ENCODE data around the gene NR1I3.

The NR1I3 gene

DNA sequence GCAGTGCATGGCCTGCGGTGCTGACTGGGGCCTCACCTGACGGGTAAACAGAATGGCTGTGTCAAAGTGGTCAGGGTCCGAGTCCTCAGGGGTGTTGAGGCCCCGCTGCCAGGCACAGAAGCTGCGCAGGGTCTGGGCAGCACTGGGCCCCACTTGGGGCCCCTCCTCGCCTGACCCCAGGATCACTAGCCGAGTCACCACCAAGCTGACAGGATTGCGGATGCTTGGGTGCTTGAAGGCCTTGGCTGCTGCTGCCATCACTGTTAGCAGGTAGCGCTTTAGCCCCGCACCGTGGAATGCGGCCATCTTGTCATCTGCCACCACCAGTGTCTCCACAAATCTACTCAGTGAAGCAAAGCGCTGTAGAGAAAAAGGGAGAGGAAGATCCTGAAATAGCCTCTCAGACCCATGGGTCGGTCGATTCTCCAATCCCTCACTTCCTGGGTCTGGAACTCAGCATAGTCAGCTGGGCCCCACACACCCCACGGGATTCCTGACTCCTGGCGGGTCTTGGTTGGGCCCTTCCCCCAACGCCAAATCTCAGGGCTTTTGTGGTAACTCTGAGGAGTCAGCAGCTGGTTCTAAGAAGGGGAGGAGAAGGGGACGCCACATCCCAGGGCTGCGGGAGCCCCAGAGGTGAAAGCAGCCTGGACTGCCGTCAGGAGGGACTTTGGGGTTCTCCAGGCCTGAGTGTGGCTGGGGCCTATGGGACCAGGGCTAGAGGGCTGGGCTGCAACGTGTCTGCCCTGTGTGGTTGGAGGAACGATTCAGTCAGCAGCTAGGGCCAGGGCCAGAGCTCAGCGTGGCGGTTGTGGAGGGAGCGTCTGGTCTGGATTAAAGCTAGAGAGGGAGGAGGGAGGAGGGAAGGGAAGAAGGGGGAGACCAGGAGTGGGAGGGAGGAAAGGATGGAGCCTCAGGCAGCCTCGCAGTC is 41.2 kb downstream of the NR1I3 start:
- peak overlapping the region; percentile 41 to 81 for H3K4me3 ChIP-seq (replicated peaks in 1 of 2; ENCODE audit: low read depth in 2 of 2, low read length in 2 of 2)
- no peak for TF ChIP-seq CTCF (IDR thresholded peaks at IDR 0.05; ENCODE audit: low read depth, low read length)
- peak; percentile 80 to 88 for DNase-seq (ENCODE audit: low read depth in 2 of 2)

- TF ChIP-seq CTCF (IDR thresholded peaks at IDR 0.05; ENCODE audit: low read depth, low read length), result no peak
- peak overlapping the region in 1 of 2 donors; percentile 81 for H3K4me3 ChIP-seq (replicated peaks in 1 of 2; ENCODE audit: low read depth in 2 of 2, low read length in 2 of 2)
- DNase-seq (ENCODE audit: low read depth in 2 of 2), result no peak
Observed at GRCh38 chr1:161196111-161196510, 41.9 kb downstream of the NR1I3 start.

GRCh38 chr1:161195171-161195570 is 42.8 kb downstream of the NR1I3 start:
- TF ChIP-seq CTCF (IDR thresholded peaks at IDR 0.05; ENCODE audit: low read depth, low read length), result no peak
- no peak for DNase-seq (ENCODE audit: low read depth in 2 of 2)
- peak overlapping the region in 1 of 2 donors; percentile 81 for H3K4me3 ChIP-seq (replicated peaks in 1 of 2; ENCODE audit: low read depth in 2 of 2, low read length in 2 of 2)

DNA sequence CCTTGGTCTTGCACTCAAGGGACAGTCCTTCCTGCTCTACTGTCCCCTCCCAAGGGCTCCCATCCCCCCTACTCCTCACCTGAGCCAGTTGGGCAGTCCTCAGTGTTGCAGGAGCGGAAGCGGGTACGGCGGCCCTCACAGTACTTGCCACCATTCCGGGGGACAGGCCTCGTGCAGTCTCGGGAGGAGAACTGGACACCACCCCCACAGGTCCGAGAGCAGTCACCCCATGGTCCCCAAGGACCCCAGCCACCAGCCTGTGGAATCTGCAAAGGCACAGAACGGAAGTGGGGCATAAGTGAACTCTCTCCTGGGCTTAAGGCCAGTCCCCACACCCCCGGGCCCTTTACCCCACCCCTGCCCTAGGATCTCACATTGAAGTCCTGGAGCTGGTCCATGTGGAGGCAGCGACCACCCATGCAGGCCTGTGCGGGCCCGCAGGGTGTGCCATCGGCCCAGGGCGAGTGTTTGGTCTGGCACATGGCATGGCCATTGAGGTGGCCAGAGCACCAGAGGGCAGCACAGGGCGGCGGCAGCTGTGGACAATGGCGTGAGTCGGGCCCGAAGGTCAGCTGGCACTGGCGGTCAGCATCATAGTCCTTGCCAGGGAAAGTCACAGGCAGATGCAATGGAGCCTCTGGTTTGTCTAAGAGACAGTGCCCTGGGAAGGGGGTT is 44.3 kb downstream of the NR1I3 start:
- TF ChIP-seq CTCF (IDR thresholded peaks at IDR 0.05; ENCODE audit: low read depth, low read length), result peak; percentile 22
- H3K4me3 ChIP-seq (replicated peaks in 1 of 2; ENCODE audit: low read depth in 2 of 2, low read length in 2 of 2), result no peak overlapping the region
- DNase-seq (ENCODE audit: low read depth in 2 of 2), result peak in 1 of 2 donors; percentile 43

GRCh38 chr1:161192476-161193465 is 45.2 kb downstream of the NR1I3 start:
- peak; percentile 84 to 85 for DNase-seq (ENCODE audit: low read depth in 2 of 2)
- peak; percentile 87 for TF ChIP-seq CTCF (IDR thresholded peaks at IDR 0.05; ENCODE audit: low read depth, low read length)
- H3K4me3 ChIP-seq (replicated peaks in 1 of 2; ENCODE audit: low read depth in 2 of 2, low read length in 2 of 2), result no peak overlapping the region

- no peak for TF ChIP-seq CTCF (IDR thresholded peaks at IDR 0.05; ENCODE audit: low read depth, low read length)
- no peak for DNase-seq (ENCODE audit: low read depth in 2 of 2)
- no peak overlapping the region for H3K4me3 ChIP-seq (replicated peaks in 1 of 2; ENCODE audit: low read depth in 2 of 2, low read length in 2 of 2)
Observed at GRCh38 chr1:161191971-161192370, 46.0 kb downstream of the NR1I3 start.

All from cardiac fibroblast (primary cell).